Neural cell (in vitro differentiated cells): ENCODE data around the gene GMPR2. TPM values are rescaled to one million over a fixed set of nuclear protein-coding genes. Genes with fewer than 3 reads are reported as not detected.
A peak's percentile ranks its signal among the peaks of the same experiment; 100 is the strongest.

ENCODE experiments used
- H2AFZ ChIP-seq: fragments of 200-600, 300-800 bp; sonication (generic), shearing (Covaris generic); 2 replicates; pipeline ENCODE4 v1.6.0; 2014; ENCODE audit warnings: low read depth, mild to moderate bottlenecking, antibody characterized with exemption, low read length, moderate library complexity
- H3F3A ChIP-seq: fragments of 200-600 bp; shearing (Covaris generic); 2 replicates; pipeline ENCODE4 v1.6.1; 2016; ENCODE audit warnings: mild to moderate bottlenecking, moderate library complexity, mixed read lengths, antibody characterized with exemption, low read length; ENCODE audit not compliant: insufficient read depth, poor library complexity, severe bottlenecking
- H3K27ac ChIP-seq: fragments of 200-600, 300-800 bp; sonication (generic), shearing (Covaris generic); 2 replicates; pipeline ENCODE4 v1.5.1; 2014; ENCODE audit warnings: mild to moderate bottlenecking, low read length, moderate library complexity
- H3K27me3 ChIP-seq: fragments of 300-800, 200-600 bp; sonication (generic), shearing (Covaris generic); 2 replicates; pipeline ENCODE4 v1.6.0; 2014; ENCODE audit warnings: mild to moderate bottlenecking, low read depth, low read length, moderate library complexity; ENCODE audit not compliant: insufficient read depth
- H3K36me3 ChIP-seq: fragments of 300-800, 200-600 bp; sonication (generic), shearing (Covaris generic); 2 replicates; pipeline ENCODE4 v1.5.1; 2014; ENCODE audit warnings: mild to moderate bottlenecking, antibody characterized with exemption, low read length, moderate library complexity; ENCODE audit not compliant: insufficient read depth
- H3K4me2 ChIP-seq: fragments of 300-800, 200-600 bp; sonication (generic), shearing (Covaris generic); 2 replicates; pipeline ENCODE4 v1.6.0; 2014; ENCODE audit warnings: mild to moderate bottlenecking, low read length
- H3K4me3 ChIP-seq: fragments of 300-800, 200-600 bp; sonication (generic), shearing (Covaris generic); 2 replicates; pipeline ENCODE4 v1.5.1; 2014; ENCODE audit warnings: mild to moderate bottlenecking, low read length, moderate library complexity
- H3K79me2 ChIP-seq: fragments of 200-600 bp; shearing (Covaris generic); replicated peaks from 2 replicates; pipeline ENCODE4 v1.6.0; 2014; ENCODE audit warnings: mild to moderate bottlenecking, low read length, moderate library complexity; ENCODE audit not compliant: insufficient read depth
- H3K9ac ChIP-seq: fragments of 300-800, 200-600 bp; sonication (generic), shearing (Covaris generic); 2 replicates; pipeline ENCODE4 v1.6.1; 2016; ENCODE audit warnings: mild to moderate bottlenecking, low read length, mixed read lengths
- H3K9me2 ChIP-seq: fragments of 200-600 bp; shearing (Covaris generic); 2 replicates; pipeline ENCODE4 v1.6.1; 2016; ENCODE audit warnings: mild to moderate bottlenecking, low read length, mixed read lengths; ENCODE audit not compliant: insufficient read depth
- H3K9me3 ChIP-seq: fragments of 200-600, 300-800 bp; sonication (generic), shearing (Covaris generic); 2 replicates; pipeline ENCODE4 v1.6.1; 2016; ENCODE audit warnings: mild to moderate bottlenecking, mixed run types, low read length, moderate library complexity, mixed read lengths
- H4K20me1 ChIP-seq: fragments of 200-600 bp; shearing (Covaris generic); 2 replicates; pipeline ENCODE4 v1.6.1; 2016; ENCODE audit warnings: mild to moderate bottlenecking, mixed run types; ENCODE audit not compliant: insufficient read depth
- EP300 ChIP-seq: fragments of 450-650 bp; conservative IDR thresholded peaks from 2 replicates; pipeline ENCODE4 v1.6.1; 2014; ENCODE audit warnings: antibody characterized with exemption, mild to moderate bottlenecking, moderate library complexity; ENCODE audit not compliant: poor library complexity, severe bottlenecking
- EZH2 ChIP-seq: fragments of 200-600, 300-800 bp; shearing (Covaris generic), sonication (generic); IDR thresholded peaks from 2 replicates; pipeline ENCODE4 v1.6.1; 2014; ENCODE audit warnings: antibody characterized with exemption, low read length, borderline replicate concordance, mild to moderate bottlenecking; ENCODE audit not compliant: insufficient read depth, poor library complexity, severe bottlenecking
- MXI1 ChIP-seq: fragments of 450-650 bp; conservative IDR thresholded peaks from 2 replicates; pipeline ENCODE4 v1.6.1; 2014; ENCODE audit warnings: antibody characterized with exemption, mild to moderate bottlenecking; ENCODE audit not compliant: poor library complexity, severe bottlenecking
- POLR2AphosphoS5 ChIP-seq: IDR thresholded peaks from 2 replicates; pipeline ENCODE4 v1.6.1; 2012
- RAD21 ChIP-seq: fragments of 450-650 bp; conservative IDR thresholded peaks from 2 replicates; pipeline ENCODE4 v1.6.1; 2014; ENCODE audit warnings: antibody characterized with exemption, mild to moderate bottlenecking, moderate library complexity
- REST ChIP-seq: IDR thresholded peaks from 2 replicates; pipeline ENCODE4 v1.6.1; 2012; ENCODE audit warnings: borderline replicate concordance
- SMC3 ChIP-seq: fragments of 450-650 bp; conservative IDR thresholded peaks from 2 replicates; pipeline ENCODE4 v1.6.1; 2014; ENCODE audit warnings: antibody characterized with exemption, mild to moderate bottlenecking, moderate library complexity; ENCODE audit not compliant: poor library complexity
- TAF1 ChIP-seq: IDR thresholded peaks from 2 replicates; pipeline ENCODE4 v1.6.1; 2012; ENCODE audit warnings: low read depth
- polyA plus RNA-seq: library from polyadenylated mRNA; depleted of rRNA; stranded (reverse); fragments of >200 nt; gene quantifications from 2 replicates; pipeline ENCODE4 v1.2.3, GENCODE V29; 2014
- TF ChIP-seq, protein P1 (sequence below): fragments of 450-650 bp; IDR thresholded peaks from 2 replicates; pipeline ENCODE4 v1.5.1; 2014; ENCODE audit warnings: antibody characterized with exemption, mild to moderate bottlenecking, moderate library complexity; ENCODE audit not compliant: poor library complexity, severe bottlenecking

GMPR2 gene
- polyA plus RNA-seq, 1 donor from 2014 or later, result 132 TPM

- Histone ChIP-seq H3F3A (no peaks in the 10 kb centered on the region), H4K20me1 (peaks cover 4% of the 10 kb centered on the region), H3K4me2 (no peak overlapping the region), H3K9me3 (no peaks in the 10 kb centered on the region), H3K4me3 (no peak overlapping the region), H3K36me3 (no peaks in the 10 kb centered on the region), H3K79me2 (no peaks in the 10 kb centered on the region), H3K9ac (no peak overlapping the region), H2AFZ (no peak overlapping the region), H3K9me2 (no peaks in the 10 kb centered on the region), H3K27ac (no peak overlapping the region), H3K27me3 (no peaks in the 10 kb centered on the region)
- TF ChIP-seq REST, result no peak
- no peak for TF ChIP-seq TAF1
- TF ChIP-seq RAD21, result no peak
- no peak for TF ChIP-seq MXI1
- no peak for TF ChIP-seq POLR2AphosphoS5
- TF ChIP-seq SMC3, result no peak
- no peak for TF ChIP-seq EP300
- no peak for TF ChIP-seq EZH2
Observed at GRCh38 chr14:24185741-24186140, 47.0 kb upstream of the GMPR2 start.

DNA sequence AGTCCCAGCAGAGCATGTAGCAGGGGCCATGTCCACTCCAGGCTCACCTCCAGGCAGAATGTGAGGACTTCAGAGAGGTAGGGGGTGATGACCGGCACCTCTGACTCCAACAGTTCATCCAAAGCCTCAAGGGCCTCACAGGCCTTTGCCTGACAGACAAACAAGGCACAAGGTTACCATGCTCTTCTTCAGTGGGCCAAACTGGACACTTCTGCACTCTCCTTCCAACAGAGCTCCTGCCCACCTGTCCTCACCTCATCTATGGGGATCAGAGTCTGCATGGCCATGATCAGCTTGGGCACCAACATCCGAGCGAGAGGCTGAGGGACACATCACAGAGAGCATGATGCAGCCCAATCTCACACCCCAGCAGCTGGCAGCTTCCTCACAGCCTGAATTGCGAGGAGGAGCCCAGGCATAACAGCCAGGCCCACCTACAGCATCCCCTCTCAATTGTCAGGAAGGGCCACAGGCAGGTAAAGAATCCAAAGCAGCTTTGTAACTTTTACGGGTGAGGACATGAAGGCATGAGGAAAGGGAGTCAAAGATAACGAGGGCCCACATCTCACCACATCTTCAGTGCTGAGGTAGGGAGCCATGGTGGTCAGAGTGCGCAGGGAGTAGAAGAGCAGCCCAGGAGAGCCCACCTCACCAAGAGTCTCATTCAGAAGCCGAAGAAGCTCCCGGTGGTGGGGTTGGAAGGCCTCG lies 45.7 kb upstream of the GMPR2 start:
- Histone ChIP-seq H3K4me2 (no peak overlapping the region), H4K20me1 (peaks cover 4% of the 10 kb centered on the region), H3K36me3 (no peaks in the 10 kb centered on the region), H3K27me3 (no peaks in the 10 kb centered on the region), H3K27ac (no peak overlapping the region), H3K9ac (no peak overlapping the region), H3F3A (no peaks in the 10 kb centered on the region), H3K9me2 (no peaks in the 10 kb centered on the region), H3K79me2 (peaks cover 3% of the 10 kb centered on the region), H3K9me3 (no peaks in the 10 kb centered on the region), H3K4me3 (peak overlapping the region; percentile 92), H2AFZ (no peak overlapping the region)
- TF ChIP-seq SMC3 (no peak), EZH2 (no peak), MXI1 (no peak), TAF1 (no peak), RAD21 (no peak)
- TF ChIP-seq, protein P1, sequence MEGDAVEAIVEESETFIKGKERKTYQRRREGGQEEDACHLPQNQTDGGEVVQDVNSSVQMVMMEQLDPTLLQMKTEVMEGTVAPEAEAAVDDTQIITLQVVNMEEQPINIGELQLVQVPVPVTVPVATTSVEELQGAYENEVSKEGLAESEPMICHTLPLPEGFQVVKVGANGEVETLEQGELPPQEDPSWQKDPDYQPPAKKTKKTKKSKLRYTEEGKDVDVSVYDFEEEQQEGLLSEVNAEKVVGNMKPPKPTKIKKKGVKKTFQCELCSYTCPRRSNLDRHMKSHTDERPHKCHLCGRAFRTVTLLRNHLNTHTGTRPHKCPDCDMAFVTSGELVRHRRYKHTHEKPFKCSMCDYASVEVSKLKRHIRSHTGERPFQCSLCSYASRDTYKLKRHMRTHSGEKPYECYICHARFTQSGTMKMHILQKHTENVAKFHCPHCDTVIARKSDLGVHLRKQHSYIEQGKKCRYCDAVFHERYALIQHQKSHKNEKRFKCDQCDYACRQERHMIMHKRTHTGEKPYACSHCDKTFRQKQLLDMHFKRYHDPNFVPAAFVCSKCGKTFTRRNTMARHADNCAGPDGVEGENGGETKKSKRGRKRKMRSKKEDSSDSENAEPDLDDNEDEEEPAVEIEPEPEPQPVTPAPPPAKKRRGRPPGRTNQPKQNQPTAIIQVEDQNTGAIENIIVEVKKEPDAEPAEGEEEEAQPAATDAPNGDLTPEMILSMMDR, result no peak
